Measurements from ENCODE around the gene CDH16.
"Not testable (repeated sequence)": the region's sequence is repeated elsewhere in the genome, so short reads cannot be mapped to it uniquely, and the experiment has no call there.

DNA sequence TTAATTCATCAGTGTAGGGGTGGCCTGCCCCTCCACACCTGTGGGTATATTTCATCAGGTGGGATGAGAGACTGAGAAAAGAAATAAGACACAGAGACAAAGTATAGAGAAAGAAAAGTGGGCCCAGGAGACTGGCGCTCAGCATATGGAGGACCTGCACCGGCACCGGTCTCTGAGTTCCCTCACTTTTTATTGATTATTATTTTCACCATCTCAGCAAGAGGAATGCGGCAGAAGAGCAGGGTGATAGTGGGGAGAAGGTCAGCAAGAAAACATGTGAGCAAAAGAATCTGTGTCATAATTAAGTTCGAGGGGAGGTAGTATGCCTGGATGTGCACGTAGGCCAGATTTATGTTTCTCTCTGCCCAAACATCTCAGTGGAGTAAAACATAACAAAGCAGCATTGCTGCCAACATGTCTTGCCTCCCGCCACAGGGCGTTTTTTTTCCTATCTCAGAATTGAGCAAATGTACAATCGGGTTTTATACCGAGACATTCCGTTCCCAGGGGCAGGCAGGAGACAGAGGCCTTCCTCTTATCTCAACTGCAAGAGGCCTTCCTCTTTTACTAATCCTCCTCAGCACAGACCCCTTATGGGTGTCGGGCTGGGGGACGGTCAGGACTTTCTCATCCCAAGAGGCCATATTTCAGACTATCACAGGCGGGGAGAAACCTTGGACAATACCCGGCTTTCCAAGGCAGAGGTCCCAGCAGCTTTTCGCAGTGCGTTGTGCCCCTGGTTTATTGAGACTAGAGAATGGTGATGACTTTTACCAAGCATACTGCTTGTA is 36.9 kb upstream of the CDH16 start:
- TF ChIP-seq, protein P1, sequence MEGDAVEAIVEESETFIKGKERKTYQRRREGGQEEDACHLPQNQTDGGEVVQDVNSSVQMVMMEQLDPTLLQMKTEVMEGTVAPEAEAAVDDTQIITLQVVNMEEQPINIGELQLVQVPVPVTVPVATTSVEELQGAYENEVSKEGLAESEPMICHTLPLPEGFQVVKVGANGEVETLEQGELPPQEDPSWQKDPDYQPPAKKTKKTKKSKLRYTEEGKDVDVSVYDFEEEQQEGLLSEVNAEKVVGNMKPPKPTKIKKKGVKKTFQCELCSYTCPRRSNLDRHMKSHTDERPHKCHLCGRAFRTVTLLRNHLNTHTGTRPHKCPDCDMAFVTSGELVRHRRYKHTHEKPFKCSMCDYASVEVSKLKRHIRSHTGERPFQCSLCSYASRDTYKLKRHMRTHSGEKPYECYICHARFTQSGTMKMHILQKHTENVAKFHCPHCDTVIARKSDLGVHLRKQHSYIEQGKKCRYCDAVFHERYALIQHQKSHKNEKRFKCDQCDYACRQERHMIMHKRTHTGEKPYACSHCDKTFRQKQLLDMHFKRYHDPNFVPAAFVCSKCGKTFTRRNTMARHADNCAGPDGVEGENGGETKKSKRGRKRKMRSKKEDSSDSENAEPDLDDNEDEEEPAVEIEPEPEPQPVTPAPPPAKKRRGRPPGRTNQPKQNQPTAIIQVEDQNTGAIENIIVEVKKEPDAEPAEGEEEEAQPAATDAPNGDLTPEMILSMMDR (IDR thresholded peaks at IDR 0.05) = not testable (repeated sequence)
- TF ChIP-seq POLR2A (IDR thresholded peaks at IDR 0.05) = peak; percentile 15
- peak; percentile 43 for TF ChIP-seq EP300 (IDR thresholded peaks at IDR 0.05; ENCODE audit: low read depth)
- not testable (repeated sequence) for TF ChIP-seq POLR2AphosphoS5 (IDR thresholded peaks at IDR 0.05)
